VCaP (cell line): Measurements from ENCODE around the gene CAMTA1.

Experiments
- H3K27ac ChIP-seq: fragments of 450-650 bp; 2 replicates; pipeline ENCODE4 v1.5.1; 2017
- TF ChIP-seq, protein P1 (sequence below): fragments of 450-650 bp; conservative IDR thresholded peaks from 2 replicates; pipeline ENCODE4 v1.5.1; 2017; ENCODE audit warnings: mild to moderate bottlenecking, moderate library complexity

CAMTA1 gene

DNA sequence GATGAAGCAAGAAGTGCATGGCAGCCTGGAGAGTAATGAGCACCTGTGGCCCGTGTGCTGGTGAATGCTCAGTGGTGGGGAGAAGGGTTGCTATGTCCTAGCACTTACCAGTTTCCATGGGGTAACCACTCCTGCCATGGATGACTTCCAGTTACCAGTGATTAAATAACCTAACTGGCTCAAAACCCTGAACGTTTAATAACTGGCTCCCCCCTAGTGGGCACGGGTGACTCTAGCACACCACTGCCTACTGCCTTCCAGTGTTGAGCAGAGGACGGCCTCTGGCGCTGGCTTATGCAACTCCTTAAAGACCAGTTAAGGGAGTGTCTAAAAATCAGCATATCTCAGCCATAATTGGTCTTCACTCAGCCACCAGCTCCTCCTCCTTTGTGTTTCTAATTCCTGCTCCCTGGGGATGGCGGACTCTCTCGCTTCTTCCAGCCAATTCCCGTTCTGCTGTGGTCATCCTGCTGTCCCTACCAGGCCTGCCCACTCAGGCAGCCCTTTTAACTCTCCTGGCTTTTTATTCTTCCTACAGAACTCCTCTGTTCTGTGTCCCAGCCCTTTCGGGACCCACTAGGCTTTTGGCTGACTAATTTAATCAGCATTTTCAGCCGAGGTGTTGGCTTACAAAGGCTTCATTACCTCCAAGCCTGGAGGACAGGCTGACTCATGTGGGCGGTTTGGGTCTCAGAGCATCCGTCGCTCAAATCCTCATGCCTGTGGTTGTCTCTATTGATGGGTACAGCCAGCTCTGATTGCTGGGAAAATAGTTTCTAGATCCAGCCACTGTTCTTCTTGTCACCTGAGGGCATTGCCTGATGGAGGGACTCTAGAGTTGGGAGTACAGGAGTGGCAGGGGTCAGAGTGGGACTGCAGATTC, 332.4 kb downstream of the CAMTA1 start:
- H3K27ac ChIP-seq: no peak overlapping the region
- TF ChIP-seq, protein P1, sequence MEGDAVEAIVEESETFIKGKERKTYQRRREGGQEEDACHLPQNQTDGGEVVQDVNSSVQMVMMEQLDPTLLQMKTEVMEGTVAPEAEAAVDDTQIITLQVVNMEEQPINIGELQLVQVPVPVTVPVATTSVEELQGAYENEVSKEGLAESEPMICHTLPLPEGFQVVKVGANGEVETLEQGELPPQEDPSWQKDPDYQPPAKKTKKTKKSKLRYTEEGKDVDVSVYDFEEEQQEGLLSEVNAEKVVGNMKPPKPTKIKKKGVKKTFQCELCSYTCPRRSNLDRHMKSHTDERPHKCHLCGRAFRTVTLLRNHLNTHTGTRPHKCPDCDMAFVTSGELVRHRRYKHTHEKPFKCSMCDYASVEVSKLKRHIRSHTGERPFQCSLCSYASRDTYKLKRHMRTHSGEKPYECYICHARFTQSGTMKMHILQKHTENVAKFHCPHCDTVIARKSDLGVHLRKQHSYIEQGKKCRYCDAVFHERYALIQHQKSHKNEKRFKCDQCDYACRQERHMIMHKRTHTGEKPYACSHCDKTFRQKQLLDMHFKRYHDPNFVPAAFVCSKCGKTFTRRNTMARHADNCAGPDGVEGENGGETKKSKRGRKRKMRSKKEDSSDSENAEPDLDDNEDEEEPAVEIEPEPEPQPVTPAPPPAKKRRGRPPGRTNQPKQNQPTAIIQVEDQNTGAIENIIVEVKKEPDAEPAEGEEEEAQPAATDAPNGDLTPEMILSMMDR: no peak

GRCh38 chr1:7119156-7119555, 333.9 kb downstream of the CAMTA1 start:
- TF ChIP-seq, protein P1: no peak
- no peak overlapping the region for H3K27ac ChIP-seq

DNA sequence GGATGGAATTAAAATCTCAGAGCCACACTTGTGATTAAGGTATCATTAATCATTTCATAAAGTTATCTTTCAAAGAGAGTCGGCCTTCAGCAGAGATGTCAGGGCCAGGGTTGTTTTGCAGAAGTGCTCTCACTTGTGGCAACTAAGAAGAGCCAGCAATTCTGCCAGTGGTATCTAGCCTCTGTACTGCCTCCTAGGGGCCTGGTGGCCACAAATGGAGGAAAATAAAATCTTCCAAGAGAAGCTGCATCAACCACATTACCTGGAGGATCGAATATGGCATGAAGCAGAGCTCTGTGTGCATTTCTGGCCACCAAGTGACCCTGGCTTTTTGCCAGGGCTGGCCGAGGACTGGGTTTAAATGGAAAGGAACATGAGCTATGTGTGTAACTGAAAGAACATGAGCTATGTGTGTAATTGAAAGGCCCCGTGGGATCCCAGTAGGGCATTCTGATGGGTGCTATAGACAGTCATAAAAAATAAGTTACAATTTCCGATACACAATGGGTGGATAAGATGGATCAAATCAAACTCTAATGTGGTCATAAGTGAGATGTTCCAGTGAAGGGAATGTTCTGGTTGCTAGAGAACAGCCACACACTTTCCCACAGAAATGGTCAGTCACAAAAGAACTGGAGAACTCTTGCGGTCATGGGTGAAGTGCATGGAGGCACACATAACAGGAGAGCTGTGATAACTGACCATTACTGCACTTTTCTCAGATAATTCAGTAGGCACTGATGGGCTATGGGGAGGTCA, 335.8 kb downstream of the CAMTA1 start:
- H3K27ac ChIP-seq: no peak overlapping the region
- TF ChIP-seq, protein P1: no peak

- TF ChIP-seq, protein P1: no peak
- no peak overlapping the region for H3K27ac ChIP-seq
Measured at GRCh38 chr1:7121622-7121988, 336.4 kb downstream of the CAMTA1 start.

- no peak overlapping the region for H3K27ac ChIP-seq
- TF ChIP-seq, protein P1: no peak
Measured at GRCh38 chr1:7127322-7128075, 342.2 kb downstream of the CAMTA1 start.

DNA sequence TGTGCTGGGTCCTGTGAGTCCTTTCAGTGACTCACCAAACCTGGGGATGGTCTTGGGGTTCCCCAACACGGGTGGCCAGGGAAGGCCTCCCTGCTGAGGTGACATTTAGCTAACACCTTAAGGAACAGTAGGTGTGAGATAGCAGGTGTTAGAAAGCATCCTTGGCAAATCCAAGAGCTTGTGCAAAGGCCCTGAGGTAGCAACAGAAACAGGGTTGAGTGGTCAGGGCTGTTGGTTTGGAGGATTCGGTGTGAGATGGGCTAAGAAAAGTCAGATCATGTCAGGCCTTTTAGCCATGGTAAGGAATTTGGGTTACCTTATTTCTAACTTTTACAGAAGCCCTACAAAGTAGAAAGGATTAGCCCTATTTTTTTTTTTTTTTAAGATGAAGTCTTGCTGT, 343.0 kb downstream of the CAMTA1 start:
- TF ChIP-seq, protein P1: no peak
- no peak overlapping the region for H3K27ac ChIP-seq

- H3K27ac ChIP-seq: no peak overlapping the region
- TF ChIP-seq, protein P1: no peak
Measured at GRCh38 chr1:7130127-7130526, 344.9 kb downstream of the CAMTA1 start.
